GM18519 (cell line): ENCODE data around the gene KRTAP5-1.
"Not testable (repeated sequence)": the region's sequence is repeated elsewhere in the genome, so short reads cannot be mapped to it uniquely, and the experiment has no call there.

Source experiments
- ATAC-seq: cut with Tn5 transposase; IDR thresholded peaks from one replicate; pipeline ENCODE4 v1.9.1; 2021; ENCODE audit warnings: mild to moderate bottlenecking, moderate library complexity; ENCODE audit not compliant: unreplicated experiment, low FRiP score

KRTAP5-1 gene, protein sequence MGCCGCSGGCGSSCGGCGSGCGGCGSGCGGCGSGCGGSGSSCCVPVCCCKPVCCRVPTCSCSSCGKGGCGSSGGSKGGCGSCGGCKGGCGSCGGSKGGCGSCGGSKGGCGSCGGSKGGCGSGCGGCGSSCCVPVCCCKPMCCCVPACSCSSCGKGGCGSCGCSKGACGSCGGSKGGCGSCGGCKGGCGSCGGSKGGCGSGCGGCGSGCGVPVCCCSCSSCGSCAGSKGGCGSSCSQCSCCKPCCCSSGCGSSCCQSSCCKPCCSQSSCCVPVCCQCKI

DNA sequence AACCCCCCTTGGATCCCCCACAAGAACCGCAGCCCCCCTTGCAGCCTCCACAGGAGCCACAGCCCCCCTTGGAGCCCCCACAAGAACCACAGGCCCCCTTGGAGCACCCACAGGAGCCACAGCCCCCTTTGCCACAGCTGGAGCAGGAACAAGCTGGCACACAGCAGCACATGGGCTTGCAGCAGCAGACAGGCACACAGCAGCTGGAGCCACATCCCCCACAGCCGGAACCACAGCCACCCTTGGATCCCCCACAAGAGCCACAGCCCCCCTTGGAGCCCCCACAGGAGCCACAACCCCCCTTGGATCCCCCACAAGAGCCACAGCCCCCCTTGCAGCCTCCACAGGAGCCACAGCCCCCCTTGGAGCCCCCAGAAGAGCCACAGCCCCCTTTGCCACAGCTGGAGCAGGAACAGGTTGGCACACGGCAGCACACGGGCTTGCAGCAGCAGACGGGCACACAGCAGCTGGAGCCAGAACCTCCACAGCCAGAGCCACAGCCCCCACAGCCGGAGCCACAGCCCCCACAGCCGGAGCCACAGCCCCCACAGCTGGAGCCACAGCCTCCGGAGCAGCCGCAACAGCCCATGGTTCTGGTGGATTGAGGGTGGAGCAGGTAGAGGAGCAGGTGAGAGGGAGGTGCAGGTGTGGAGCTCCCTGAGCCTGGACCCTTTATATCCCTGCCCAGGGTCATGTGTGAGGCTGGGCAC, at the start of gene KRTAP5-1:
Gene KRTAP5-1, minus strand, starts transcription at position 623 of the 710 bp plus-strand sequence. Its CDS starts 34 bp downstream, at position 589.
- ATAC-seq = not testable (repeated sequence)

DNA sequence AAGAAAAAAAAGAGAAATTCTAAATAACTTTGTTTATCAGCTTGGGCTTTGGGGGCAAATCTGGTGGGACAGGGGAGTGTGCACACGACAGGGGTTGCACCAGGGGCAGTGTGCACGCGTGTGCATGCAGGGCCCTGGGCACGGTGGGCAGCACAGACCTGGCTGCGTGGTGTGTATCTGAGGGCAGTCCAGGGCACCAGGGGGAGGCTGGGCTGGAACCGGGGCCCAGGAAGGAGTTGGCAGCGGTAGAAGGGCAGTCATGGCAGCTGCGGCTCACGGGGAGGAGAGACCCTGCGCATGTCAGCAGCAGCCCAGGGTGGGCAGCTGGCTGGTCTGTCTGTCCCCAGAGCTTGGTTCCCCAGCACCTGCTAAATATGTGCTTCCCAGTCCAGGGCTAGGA, 48.8 kb upstream of the KRTAP5-1 start:
- ATAC-seq = no peak

DNA sequence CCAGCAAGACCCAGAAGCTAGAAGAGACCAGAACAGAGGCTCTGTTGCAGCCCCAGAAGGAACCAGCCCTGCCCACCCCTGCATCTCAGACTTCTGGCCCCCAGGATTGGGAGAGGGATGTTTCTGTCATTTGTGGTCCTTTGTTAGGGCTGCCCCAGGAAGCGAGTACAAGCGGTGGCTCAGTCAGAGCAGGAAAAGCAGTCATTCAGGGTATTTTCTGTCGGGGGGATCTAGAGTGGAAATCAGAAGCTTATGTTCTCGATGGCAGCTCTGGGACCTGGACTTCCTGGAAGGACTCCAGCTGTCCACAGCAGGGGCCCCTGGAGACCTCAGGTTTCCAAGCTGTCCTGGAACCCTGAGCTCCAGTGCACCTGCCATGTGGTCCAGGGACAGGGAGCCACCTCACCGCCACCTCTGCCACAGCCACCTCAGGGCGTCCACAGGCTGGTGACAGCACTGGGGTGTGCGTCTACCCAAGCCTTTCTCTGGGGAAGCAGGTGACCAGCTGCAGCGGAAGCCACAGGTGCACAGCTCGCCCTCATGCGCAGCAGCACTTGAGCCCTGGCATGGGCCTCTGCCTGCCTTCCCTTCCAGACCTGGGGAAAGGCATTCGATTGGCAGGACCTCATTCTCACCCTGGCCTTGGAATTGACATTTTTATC, 47.1 kb upstream of the KRTAP5-1 start:
- ATAC-seq = no peak

DNA sequence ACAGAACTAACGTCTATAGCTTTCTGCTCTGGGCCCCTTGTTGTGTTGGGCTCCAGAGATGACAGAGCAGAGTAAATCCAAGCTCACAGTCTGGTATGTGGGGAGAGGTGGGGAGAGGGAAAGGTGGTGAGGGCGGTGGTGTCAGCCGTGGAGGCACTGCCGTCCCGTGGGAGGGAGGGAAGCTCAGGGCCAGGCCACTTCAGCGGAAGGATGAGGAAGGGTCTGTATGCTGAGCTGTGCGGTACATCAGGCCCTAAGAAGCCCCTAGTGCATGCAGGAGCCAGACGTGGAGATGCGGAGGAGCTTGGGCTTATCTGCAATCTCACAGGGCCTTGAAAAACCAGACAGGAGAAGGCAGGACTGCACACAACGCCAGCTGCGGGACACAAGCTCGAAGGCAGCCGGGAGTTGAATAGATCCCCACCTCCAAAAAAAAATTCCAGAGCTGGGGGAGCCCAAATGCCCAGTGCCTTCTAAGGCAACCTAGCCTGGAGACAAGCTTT, 46.0 kb upstream of the KRTAP5-1 start:
- ATAC-seq = no peak

DNA sequence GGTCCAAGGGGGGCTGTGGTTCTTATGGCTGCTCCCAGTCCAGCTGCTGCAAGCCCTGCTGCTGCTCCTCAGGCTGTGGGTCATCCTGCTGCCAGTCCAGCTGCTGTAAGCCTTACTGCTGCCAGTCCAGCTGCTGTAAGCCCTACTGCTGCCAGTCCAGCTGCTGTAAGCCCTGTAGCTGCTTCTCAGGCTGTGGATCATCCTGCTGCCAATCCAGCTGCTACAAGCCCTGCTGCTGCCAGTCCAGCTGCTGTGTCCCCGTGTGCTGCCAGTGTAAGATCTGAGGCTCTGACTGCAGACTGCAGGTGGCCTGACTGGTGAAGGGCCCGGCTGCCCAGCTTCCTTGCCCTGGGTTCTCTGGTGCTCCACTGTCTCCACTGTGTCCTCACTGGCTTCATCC, 45.2 kb upstream of the KRTAP5-1 start:
- ATAC-seq = no peak

DNA sequence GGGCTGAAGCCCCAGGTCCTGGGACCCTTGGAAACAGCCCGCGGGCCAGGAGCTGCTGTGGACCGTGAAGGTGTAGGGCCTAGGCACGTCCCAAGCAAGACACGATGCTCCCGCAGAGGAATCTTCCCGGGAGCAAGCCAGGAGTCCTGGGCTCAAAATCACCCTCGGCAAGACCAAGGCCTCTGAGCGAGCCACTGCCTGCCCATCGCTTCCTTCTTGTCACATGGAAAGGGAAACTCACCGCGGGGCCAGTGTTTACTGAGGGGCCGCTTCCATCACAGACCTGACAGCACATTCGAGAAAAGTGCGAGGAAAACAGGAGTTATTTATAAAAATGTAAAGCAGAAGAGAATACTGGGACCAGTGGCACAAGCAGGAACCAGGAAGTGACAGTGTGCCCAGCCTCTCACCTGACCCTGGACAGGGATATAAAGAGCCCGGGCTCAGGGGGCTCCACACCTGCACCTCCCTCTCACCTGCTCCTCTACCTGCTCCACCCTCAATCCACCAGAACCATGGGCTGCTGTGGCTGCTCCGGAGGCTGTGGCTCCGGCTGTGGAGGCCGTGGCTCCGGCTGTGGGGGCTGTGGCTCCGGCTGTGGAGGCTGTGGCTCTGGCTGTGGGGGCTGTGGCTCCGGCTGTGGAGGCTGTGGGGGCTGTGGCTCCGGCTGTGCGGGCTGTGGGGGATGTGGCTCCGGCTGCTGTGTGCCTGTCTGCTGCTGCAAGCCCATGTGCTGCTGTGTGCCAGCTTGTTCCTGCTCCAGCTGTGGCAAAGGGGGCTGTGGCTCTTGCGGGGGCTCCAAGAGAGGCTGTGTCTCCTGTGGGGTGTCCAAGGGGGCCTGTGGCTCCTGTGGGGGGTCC, 44.5 kb upstream of the KRTAP5-1 start, which contains the start of gene KRTAP5-5:
Gene KRTAP5-5, plus strand, starts transcription at position 450 of the 860 bp plus-strand sequence. Its CDS starts 66 bp downstream, at position 516.
- no peak for ATAC-seq

DNA sequence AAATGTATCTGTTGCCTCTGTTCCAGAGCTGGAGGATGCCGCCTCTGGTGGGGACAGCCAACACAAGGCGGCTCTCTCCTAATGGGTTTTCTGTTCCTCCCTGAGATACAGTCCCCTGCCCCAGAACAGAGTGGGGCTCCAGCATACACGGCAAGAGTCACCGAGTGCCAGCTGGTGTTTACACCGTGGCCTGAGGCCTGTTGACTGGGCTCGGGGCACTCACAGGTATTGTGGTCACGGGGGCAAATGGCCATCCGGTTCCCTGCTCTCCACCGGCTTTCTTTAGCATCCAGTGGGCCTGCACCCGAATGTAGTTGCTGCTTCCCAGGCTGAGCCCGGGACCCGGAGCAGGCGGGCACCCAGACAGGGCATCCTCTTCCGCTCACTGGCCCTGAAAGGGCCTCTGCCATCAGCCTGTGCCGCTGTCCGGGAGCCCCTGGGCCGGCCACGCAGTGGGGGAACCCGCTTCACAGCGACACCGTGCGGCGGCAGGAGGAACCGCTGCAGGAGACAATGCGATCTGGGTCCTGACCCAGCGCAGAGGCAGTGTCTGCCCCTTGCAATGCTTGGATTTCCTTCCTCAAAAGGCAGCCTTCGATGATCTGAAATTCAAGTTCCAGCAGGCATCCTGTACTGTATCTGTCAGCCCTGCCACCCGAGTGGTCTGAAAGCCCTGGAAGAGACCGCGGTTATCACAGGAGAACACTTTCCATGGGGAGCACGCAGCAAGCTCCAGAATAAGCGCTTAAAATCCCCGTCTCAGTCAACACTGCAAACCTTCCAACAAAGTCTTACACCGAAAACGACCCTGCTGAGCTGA, 43.6 kb upstream of the KRTAP5-1 start:
- ATAC-seq = no peak

DNA sequence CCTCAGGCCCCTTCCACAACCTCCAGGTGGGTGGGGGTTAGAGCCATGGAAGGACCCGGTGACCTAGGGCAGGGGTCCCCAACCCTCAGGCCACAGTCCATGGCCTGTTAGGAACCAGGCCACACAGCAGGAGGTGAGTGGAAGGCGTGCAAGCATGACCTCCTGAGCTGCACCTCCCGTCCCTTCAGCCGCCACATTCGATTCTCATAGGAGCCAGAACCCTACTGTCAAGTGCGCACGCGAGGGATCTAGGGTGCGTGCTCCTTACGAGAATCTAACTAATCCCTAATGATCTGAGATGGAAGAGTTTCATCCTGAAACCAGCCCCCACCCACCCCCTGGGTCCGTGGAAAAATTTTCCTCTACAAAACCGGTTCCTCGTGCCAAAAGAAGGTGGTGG, 40.5 kb upstream of the KRTAP5-1 start:
- ATAC-seq = no peak

DNA sequence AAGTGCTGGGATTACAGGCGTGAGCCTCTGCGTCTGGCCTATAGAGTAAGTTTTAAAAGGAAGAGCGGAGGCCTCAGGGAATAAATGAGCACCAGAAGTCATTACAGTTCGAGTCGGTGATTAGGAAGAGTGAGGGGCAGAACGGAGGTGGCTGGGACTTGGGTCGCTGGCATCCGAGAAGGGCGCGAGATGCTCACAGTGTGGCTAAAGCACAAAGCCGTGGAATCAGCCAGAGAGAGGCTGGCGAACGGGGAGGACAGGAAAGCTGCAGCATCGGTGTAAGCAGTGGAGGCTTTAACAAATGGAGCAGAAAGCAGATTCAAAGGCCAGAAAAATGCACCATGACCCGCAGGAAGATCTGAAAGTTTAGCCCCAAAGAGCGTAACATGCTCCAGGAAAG, 39.5 kb upstream of the KRTAP5-1 start:
- ATAC-seq = no peak

DNA sequence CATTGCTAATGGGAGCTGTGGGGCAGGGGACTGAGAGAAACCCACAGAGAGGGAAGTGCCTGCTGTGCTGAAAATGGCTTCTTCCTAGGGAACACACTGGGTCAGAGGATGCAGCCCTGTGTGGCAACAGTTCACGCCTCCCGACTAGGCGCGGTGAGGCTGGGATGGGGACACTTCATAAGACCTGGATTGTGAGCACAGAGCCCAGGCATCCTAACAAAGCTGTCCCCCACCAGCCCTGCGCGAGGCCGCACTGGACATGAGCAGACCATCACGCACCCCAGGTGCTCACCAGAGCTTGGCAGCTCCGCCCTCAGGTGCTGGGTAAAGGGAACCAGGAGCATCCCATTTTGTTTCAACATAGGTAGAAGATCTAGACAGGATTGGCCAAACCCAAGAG, 38.6 kb upstream of the KRTAP5-1 start:
- no peak for ATAC-seq

DNA sequence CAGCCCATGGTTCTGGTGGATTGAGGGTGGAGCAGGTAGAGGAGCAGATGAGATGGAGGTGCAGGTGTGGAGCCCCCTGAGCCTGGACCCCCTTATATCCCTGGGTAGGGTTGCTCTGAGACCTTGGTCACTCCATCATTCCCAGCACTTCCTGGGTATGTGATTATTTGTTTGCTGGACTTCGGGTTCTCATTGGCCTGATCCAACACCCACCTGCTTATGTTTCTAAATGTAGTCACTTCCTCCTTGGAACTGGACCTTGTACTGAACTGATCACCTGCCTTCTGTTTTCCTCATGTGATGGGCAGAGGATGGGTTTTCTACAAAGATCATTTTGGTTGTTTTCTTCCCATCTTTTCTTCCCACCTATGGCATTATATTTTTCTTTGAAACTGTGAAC, 37.0 kb upstream of the KRTAP5-1 start, which contains the start of gene KRTAP5-4:
Gene KRTAP5-4, minus strand, starts transcription at position 53 of the 400 bp plus-strand sequence. Its CDS starts 45 bp downstream, at position 8.
- ATAC-seq = no peak

DNA sequence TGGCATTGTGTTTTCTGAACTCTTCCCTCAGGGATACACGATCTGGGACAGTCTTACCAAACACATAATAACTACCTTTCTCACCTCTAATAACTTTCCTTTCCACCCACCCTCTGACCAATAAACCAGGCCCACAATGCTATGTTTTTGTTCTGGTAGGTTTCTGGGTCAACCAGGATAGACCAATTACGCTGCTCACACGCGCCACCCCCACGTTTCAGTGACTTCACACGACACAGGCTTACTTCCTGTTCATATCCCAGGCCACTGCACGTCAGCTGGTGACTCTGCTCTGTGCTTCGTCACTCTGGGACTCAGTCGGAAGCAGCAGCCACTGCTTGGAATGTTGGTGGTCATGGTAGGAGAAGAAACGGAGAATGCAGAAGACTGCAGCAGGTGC, 34.4 kb upstream of the KRTAP5-1 start:
- no peak for ATAC-seq

DNA sequence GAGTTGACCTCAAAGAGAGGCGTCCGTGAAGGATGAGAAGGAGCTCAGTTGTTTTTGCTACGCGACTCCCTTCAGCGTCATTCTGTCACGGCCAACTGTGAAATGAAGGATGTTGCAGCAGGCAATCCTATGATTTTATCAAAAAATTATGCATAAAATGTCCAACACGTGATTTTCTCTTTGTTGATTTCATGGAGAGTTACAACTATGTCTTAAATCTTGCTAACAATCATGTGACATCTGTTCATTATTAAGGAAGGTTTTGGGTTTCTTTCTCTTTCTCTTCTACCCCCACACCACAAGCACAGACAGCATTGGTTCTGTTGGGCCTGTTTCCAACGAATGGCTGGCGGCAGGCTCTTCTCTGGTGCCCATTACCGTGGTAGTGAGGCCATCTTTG, 33.1 kb upstream of the KRTAP5-1 start:
- no peak for ATAC-seq

DNA sequence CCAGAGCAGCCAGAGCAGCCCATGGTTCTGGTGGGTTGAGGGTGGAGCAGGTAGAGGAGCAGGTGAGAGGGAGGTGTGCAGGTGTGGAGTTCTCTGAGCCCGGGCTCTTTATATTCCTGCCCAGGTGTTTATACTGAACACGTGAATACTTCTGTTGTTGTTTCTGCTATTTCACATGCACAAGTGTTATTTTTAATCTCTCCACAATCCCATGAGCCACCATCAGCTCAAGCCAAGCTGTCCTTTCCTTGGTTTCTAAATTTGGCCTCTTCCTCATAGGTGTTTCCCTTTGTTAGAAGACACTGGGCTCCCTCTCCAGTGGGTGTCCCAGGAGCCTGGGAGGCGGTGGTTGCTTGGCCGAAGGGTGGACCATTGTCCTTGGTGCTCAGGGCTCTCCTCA, 23.3 kb upstream of the KRTAP5-1 start, which contains the start of gene KRTAP5-3:
Gene KRTAP5-3, minus strand, starts transcription at position 101 of the 400 bp plus-strand sequence. Its CDS starts 78 bp downstream, at position 23.
- no peak for ATAC-seq

DNA sequence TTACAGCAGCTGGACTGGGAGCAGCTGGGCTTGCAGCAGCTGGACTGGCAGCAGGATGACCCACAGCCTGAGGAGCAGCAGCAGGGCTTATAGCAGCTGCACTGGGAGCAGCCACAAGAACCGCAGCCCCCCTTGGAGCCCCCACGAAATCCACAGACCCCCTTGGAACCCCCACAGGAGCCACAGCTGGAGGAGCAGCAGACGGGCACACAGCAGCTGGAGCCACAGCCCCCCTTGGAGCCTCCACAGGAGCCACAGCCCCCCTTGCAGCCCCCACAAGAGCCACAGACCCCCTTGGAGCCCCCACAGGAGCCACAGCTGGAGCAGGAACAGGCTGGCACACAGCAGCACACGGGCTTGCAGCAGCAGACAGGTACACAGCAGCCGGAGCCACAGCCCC, 22.8 kb upstream of the KRTAP5-1 start:
- not testable (repeated sequence) for ATAC-seq

DNA sequence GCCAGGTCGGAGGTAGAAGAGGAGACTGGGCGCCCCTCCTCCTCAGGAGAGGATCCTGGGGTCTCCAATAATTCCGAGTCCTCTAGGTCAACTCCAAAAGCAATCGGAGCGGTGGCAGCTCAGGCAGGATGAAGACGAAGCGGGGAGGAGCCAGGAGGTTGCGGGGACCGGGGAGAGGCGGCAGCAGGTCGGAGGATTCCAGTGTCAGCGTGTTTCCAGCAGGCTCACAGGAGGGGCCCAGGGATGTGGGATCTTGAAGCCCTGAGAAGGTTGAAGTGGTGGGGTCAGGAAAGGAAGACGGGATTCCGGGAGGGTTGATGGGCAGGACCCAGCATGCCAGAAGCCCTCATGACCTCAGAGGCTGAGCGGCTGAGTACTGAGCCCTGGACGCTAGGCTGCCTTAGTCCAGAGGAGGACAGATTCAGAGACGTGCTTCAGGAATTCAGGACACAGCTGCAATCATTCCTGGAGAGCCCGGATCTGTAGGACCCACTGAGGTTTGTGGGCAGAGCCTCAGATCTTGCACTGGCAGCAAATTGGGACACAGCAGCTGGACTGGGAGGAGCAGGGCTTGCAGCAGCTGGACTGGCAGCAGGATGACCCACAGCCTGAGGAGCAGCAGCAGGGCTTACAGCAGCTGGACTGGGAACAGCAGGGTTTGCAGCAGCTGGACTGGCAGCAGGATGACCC, 22.2 kb upstream of the KRTAP5-1 start:
- not testable (repeated sequence) for ATAC-seq

DNA sequence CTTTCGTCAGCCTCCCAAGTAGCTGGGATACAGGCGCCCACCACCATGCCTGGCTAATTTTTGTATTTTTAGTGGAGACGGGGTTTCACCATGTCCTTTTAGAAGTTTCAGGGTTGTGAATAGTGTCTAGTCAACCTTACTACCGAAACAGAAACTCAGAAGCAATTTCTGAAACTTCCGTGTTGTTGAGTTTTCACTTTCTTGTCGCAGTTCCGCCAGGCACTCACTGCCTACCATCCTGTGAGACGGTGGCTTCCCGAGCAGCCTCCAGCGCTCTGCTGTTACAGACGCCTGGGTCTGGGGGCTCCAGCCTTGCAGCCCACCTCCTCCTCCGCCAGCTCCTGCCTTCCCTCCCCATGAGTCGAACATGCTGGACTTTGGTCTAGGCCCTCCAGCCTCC, 20.8 kb upstream of the KRTAP5-1 start:
- not testable (repeated sequence) for ATAC-seq

DNA sequence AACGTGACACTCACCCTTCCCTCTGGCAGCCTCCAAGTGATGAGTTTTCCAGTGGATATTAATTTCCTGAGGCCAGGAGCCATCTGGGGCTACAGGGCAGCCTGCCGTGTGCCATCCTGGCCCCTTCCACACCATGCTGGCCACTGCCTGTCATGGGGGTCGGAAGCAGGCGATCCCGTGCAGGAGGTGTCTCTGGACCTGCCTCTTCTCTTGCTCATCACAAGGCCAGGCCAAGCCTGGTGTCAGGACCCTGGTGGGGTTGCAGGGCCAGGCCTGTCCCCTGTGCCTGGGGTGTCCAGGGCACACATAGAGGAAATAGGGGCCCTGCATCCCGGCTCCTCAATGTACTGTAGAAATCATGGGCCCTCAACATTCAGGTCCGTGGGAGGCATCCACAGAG, 19.6 kb upstream of the KRTAP5-1 start:
- no peak for ATAC-seq

DNA sequence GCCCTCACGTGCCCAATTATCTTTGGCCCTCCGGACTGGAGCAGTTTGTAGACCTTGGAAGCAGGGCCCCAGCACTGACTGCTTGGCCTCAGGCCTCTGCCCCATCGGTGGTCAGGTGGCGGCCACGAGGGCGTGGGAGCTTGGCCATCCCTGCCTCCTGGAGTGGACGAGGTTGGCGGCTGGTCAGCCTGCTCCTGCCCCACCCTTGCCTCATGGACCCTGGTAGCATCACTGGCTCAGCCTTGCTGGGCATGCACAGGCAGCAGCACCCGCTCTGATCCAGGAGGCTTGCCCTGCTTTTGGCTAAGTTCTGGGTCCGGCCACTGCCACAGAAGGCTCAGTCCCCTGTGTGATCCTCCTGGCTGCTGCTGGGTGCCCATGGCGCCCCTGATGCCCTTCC, 19.1 kb upstream of the KRTAP5-1 start:
- ATAC-seq = no peak
